Epithelial cell of proximal tubule (primary cell): ENCODE data around the gene MRPL58. TPM values are rescaled to one million over a fixed set of nuclear protein-coding genes. Genes with fewer than 3 reads are reported as not detected.
"Not testable (repeated sequence)": the region's sequence is repeated elsewhere in the genome, so short reads cannot be mapped to it uniquely, and the experiment has no call there.

Experiments used
- DNase-seq: peaks from one replicate; pipeline ENCODE4 v3.0.0-alpha.2; 2011; ENCODE audit warnings: low read depth
- H3K4me3 ChIP-seq: 2 replicates; pipeline ENCODE4 v1.5.1; 2011; ENCODE audit warnings: low read depth, mild to moderate bottlenecking, low read length
- total RNA-seq: library from RNA; depleted of rRNA; stranded (reverse); fragments of >200 nt; gene quantifications from 2 replicates; pipeline ENCODE4 v1.2.3, GENCODE V29; 2015
- TF ChIP-seq, protein P1 (sequence below): conservative IDR thresholded peaks from 2 replicates; pipeline ENCODE4 v1.5.1; 2012; ENCODE audit warnings: low read depth, mild to moderate bottlenecking, low read length

Gene MRPL58
- total RNA-seq, 1 donor from 2014 or later, result 52.2 TPM

DNA sequence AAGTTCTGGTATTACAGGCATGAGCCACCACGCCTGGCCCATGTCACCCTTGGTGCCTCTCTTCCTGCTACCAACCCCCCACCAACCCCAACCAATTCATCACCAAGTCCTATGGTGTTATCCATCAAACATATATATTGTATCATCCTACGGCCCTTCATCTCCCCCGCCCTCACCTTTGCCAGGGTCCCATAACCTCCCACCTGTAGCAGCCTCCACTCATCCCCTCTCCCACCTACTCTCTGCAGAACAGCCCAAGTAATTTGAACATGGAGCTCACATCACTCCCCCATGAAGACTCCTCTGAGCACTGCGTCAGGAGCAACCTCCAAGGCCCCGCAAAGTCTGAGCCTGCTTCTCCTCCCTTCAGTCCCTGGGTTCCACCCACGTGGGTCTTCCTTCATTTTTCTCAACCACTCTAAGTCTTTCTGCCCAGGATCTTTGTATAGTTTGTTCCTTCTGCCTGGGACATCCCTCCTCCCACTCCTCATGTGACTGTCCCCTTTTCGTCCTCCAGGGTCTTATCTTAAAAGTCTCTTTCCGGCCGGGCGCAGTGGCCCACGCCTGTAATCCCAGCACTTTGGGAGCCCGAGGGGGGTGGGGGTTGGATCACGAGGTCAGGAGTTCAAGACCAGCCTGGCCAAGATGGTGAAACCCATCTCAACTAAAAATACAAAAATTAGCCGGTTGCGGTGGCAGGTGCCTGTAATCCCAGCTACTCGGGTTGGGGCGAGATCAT lies 32.9 kb upstream of the MRPL58 start:
- H3K4me3 ChIP-seq, result no peak overlapping the region
- DNase-seq, result no peak
- TF ChIP-seq, protein P1, sequence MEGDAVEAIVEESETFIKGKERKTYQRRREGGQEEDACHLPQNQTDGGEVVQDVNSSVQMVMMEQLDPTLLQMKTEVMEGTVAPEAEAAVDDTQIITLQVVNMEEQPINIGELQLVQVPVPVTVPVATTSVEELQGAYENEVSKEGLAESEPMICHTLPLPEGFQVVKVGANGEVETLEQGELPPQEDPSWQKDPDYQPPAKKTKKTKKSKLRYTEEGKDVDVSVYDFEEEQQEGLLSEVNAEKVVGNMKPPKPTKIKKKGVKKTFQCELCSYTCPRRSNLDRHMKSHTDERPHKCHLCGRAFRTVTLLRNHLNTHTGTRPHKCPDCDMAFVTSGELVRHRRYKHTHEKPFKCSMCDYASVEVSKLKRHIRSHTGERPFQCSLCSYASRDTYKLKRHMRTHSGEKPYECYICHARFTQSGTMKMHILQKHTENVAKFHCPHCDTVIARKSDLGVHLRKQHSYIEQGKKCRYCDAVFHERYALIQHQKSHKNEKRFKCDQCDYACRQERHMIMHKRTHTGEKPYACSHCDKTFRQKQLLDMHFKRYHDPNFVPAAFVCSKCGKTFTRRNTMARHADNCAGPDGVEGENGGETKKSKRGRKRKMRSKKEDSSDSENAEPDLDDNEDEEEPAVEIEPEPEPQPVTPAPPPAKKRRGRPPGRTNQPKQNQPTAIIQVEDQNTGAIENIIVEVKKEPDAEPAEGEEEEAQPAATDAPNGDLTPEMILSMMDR, result no peak

DNA sequence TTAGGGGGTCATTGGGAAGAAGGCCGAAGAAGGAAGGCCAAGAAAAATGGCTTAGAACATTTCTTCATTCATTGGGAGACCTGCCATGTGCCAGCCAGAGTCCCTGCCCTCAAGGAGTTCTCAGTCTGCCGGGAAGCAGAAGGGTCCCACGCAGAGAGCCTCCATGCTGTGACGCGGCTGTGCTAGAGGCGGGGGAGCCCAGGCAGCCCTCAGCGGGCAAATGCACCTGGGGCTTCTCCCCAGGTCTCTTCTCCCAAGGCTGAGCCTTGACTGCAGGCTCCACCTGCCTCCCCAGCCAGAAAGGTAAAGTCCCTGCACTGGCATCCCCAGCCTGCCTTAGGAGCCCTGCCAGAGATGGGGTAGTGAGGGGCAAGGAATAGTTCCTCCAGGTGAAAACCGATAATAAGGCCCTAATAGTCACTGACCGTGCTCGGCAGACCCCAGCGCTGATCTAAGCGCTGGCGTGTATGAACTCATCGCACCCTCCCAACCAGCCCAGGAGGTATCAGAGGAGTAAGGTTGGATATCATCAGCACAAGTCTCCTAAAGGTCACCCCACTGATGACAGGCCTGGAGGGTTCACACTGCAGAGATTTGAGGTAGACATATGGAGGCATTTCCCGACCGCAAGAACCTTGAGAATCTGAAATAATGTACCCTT lies 31.0 kb upstream of the MRPL58 start:
- H3K4me3 ChIP-seq, result peak overlapping the region; percentile 75
- TF ChIP-seq, protein P1, result no peak
- DNase-seq, result no peak

GRCh38 chr17:74981979-74982662 lies 30.3 kb upstream of the MRPL58 start:
- peak overlapping the region; percentile 75 for H3K4me3 ChIP-seq
- TF ChIP-seq, protein P1, result no peak
- DNase-seq, result no peak

GRCh38 chr17:74982663-74983313 lies 29.7 kb upstream of the MRPL58 start:
- DNase-seq, result not testable (repeated sequence)
- H3K4me3 ChIP-seq, result peak overlapping the region; percentile 75

- DNase-seq, result no peak
- TF ChIP-seq, protein P1, result no peak
- no peak overlapping the region for H3K4me3 ChIP-seq
These were observed 26.3 kb upstream of the MRPL58 start for GRCh38 chr17:74986206-74986576.

DNA sequence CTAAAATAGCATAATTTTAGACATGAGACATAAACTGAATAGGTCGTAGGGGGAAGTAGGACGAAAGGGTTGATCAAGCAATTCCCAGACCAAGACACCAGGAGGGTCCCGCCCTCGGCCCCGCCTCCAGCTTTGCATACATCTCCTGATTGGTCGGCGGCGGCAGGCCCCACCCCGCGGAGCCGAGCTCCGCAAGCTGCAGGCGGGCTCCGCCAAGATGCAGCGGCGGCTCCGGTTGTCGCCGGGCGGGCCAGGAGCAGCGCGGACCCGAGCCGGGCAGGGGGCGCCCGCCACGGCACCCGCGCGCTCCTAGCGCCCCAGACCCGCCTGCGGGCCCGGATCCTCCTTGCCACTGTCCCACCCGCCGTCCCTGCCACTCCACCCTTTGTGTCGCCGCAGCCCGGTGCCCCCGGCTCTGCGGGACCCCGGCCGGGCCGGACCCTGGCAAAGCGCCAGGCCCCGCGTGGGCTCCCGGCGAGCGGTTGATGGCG lies 25.0 kb upstream of the MRPL58 start, which contains the start of gene CDR2L:
CDR2L (plus strand) TSS at position 215 of the 491 bp plus-strand sequence. CDS start 412 bp downstream, outside the sequence.
- peak; percentile 43 for DNase-seq
- TF ChIP-seq, protein P1, result no peak
- H3K4me3 ChIP-seq, result peak within 1 kb of the TSS; percentile 78
